Skin epidermis (tissue), 12 donors: ENCODE data around the gene PPP1R27.
A peak's percentile ranks its signal among the peaks of the same experiment; 100 is the strongest.

ENCODE experiments used
- H3K27ac ChIP-seq, 21 experiments: fragments of 200-600 bp; sonication (generic) in 11 of 21; one replicate each; pipeline ENCODE4 v1.5.0; 2020; ENCODE audit warnings: mild to moderate bottlenecking in 3 of 21, inconsistent platforms in 2 of 21, moderate library complexity in 2 of 21
- H3K4me3 ChIP-seq, 7 experiments: fragments of 200-600 bp; sonication (generic) in 2 of 7; one replicate each; pipeline ENCODE4 v1.5.0; 2020; ENCODE audit warnings: inconsistent platforms in 2 of 7, mild to moderate bottlenecking in 2 of 7, moderate library complexity in 1 of 7

The PPP1R27 gene

GRCh38 chr17:81810476-81810875 is 24.4 kb downstream of the PPP1R27 start:
- H3K27ac ChIP-seq = no peak overlapping the region
- no peak overlapping the region for H3K4me3 ChIP-seq

- no peak overlapping the region for H3K27ac ChIP-seq
Measured at GRCh38 chr17:81809556-81809998, 25.3 kb downstream of the PPP1R27 start.

DNA sequence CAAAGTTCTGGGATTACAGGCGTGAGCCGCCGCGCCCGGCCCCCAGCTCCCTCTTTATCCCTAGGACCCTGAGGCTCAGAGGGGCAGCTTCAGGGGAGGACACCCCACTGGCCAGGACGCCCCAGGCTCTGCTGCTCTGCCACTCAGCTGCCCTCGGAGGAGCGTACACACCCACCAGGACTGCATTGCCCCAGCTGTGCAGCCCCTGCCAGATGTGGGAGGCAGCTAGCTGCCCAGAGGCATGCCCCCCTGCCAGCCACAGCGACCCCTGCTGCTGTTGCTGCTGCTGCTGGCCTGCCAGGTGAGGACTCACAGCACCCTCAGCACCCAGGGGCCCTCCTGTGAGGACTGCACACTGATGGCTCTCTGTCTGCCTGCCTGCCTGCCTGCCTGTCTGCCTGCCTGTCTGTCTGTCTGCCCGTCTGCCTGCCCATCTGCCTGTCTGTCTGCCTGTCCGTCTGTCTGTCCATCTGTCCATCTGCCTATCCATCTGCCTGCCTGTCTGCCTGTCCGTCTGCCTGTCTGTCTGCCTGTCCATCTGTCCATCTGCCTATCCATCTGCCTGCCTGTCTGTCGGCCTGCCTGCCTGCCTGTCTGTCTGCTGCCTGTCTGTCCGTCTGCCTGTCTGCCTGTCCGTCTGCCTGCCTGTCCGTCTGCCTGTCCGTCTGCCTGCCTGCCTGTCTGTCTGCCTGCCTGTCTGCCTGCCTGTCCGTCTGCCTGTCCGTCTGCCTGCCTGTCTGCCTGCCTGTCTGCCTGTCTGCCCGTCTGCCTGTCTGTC is 25.9 kb downstream of the PPP1R27 start:
- no peak overlapping the region for H3K4me3 ChIP-seq
- no peak overlapping the region for H3K27ac ChIP-seq

More at GRCh38 chr17:81809556-81809998, 25.3 kb downstream of the PPP1R27 start:
- no peak overlapping the region for H3K4me3 ChIP-seq

DNA sequence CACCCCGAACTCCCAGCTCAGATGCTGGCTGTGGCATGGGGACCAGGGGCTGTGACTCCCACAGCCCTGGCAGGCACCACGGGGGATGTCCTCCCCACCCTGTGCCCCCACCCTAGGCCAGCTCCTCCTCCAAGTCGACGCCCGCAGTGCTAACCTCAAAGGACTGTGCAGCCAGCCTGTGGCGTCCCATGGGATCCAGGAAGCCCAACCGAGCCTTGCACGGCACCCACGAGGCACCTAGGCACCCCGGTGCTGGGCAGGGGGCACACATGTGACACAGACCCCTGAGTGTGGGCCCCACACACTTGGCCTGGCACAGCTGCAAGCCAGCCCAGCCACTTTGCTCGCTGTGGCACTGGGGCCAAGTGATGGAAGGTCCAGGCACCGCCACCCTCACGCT is 27.0 kb downstream of the PPP1R27 start:
- H3K27ac ChIP-seq = no peak overlapping the region
- no peak overlapping the region for H3K4me3 ChIP-seq

GRCh38 chr17:81807210-81807719 is 27.6 kb downstream of the PPP1R27 start:
- no peak overlapping the region for H3K4me3 ChIP-seq
- H3K27ac ChIP-seq = no peak overlapping the region

GRCh38 chr17:81806461-81807209 is 28.2 kb downstream of the PPP1R27 start:
- no peak overlapping the region for H3K27ac ChIP-seq
- no peak overlapping the region for H3K4me3 ChIP-seq

DNA sequence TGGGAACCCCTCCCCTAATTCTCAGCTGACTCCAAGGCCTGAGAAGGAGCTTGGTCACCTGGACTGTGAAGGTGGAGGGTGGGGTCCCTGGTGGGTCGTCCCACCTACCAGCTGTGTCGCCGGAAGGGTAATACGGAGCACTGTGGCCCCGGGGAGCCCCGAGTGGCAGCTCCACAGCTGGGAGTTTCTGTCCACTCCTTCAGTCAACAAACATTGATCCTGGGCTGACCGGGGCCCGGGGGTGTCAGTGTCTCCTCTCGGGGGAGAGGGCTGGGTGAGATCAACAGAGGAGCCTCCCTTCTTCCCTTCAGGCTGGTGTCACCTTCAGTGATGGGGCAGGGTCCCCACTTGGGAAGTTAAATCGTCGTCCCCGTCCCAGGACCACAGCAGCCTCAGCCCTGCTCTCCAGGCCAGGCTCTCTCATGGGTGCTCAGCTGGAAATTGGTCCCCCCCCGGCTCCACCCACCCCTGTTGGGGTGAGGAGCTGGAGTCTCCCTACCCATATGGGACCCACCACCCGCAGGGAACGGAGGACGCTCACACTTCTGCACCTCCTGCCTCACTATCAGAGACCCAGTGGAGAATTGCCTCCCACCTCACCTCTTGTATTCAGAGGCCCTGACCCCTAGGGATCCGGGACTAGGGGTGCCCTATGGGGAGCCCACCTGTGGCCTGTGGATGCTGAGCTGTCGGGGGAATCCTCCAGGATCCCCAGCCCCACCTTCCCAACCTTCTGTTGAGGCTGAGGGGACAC is 29.0 kb downstream of the PPP1R27 start:
- no peak overlapping the region for H3K4me3 ChIP-seq

DNA sequence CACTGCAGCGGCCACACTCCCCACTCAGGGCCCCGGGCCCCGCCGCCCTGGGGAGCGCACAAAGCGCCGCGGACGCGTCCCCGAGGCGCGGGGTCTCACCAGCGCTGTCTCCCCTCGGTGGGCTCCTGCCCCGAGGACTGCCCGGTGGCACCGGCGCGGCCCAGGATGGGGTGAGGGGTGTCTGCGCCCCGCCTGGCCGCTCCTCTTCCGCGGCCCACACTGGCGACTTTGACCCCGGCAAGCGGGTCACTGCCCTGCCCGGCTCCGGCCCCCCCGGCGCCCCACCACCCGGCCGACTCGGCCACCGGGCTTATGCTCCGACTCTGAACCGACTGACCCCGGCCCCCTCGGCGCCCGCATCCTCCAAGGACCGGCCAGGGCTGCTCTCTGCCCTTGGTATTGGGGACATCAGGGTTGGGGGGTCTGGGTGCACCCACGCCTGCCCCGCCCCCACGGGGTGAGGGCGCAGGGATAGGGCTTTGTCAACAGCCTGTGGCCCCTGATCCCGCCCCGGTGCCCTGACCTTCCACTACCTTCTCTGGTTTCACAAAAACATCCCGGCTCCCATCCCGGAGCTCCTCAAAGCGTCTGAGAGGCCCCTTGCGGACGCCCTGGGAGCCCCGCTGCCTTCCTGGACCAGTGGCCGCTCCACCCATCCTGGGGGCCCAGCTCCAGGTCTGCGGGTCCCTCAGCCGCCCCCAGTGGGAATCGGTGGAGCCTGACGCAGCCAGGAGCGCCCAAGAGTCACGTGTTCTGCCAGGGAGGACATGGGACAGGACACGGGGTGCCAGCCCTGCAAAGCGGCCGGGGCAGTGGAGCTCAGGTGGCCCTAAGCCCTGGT is 30.1 kb downstream of the PPP1R27 start:
- no peak overlapping the region for H3K27ac ChIP-seq
- H3K4me3 ChIP-seq = peak overlapping the region in 2 of 7 experiments; percentile 16 to 34

More for the DNA sequence above, 29.0 kb downstream of the PPP1R27 start:
- H3K27ac ChIP-seq = no peak overlapping the region

DNA sequence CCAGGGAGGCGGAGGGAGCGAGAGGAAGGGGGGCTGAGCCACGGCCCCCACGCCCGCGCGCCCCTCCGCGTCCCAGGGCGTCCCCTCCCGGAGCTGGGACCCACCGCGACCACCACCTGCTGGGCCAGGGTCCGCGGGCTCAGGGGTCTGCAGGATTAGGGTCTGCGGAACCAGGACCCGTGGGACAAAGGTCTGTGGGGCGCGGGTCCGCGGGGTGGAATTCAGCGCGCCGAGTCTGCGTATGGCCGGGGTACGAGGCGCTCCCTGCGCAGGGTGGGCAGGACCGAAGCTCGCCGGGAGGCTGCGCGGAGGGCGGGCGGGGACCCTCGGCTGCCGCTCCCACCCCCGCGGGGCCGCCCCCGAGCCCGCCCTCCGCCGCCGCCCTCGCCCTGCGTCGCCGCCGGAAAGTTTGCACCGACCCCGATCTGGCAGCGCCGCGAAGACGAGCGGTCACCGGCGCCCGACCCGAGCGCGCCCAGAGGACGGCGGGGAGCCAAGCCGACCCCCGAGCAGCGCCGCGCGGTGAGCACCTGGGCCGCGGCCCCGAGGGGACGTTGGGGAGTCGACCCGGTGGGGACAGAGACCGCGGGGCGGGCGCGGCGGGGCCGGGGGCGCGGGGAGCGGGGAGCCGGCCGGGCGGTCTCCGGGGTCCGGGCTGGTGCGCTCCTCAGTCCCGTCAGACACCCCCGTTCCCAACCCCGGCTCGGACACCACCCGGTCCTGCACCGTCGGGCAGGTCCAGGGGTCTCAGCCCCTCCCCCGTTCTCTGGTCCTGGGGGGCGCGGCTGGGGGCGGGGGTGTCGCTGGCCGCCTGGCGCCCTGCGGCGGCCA is 30.9 kb downstream of the PPP1R27 start, which contains the start of gene GCGR:
Gene GCGR, plus strand, starts transcription at position 423 of the 831 bp plus-strand sequence. CDS start 4,869 bp downstream, outside the sequence.
- peak within 1 kb of the TSS in 2 of 7 experiments; percentile 16 to 34 for H3K4me3 ChIP-seq
- no peak within 1 kb of the TSS for H3K27ac ChIP-seq

GRCh38 chr17:81802856-81803643 is 31.8 kb downstream of the PPP1R27 start:
- Histone ChIP-seq H3K4me3 (no peak overlapping the region), H3K27ac (no peak overlapping the region)

GRCh38 chr17:81802048-81802758 is 32.6 kb downstream of the PPP1R27 start:
- H3K4me3 ChIP-seq = no peak overlapping the region

DNA sequence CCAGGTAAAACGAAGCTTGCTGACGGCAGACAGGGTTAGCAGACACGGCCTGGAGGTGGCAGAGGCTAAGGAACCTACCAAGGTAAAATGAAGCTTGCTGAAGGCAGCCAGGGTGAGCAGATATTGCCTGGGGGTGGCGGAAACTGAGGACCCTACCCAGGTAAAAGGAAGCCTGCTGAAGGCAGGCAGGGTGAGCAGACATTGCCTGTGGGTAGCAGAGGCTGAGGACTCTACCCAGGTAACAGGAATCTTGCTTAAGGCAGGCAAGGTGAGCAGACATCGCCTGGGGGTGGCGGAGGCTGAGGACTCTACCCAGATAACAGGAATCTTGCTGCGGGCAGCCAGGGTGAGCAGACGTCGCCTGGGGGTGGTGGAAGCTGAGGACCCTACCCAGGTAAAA is 33.5 kb downstream of the PPP1R27 start:
- Histone ChIP-seq H3K4me3 (no peak overlapping the region), H3K27ac (no peak overlapping the region)

More at GRCh38 chr17:81802048-81802758, 32.6 kb downstream of the PPP1R27 start:
- no peak overlapping the region for H3K27ac ChIP-seq

- H3K4me3 ChIP-seq = no peak overlapping the region
- H3K27ac ChIP-seq = no peak overlapping the region
Measured at GRCh38 chr17:81794509-81794908, 40.3 kb downstream of the PPP1R27 start.

- H3K4me3 ChIP-seq = no peak overlapping the region
- H3K27ac ChIP-seq = no peak overlapping the region
Measured at GRCh38 chr17:81794074-81794476, 40.8 kb downstream of the PPP1R27 start.

GRCh38 chr17:81792675-81793615 is 41.9 kb downstream of the PPP1R27 start:
- no peak overlapping the region for H3K27ac ChIP-seq
- H3K4me3 ChIP-seq = no peak overlapping the region
